Measurements from ENCODE around the gene MAP1B.

MAP1B gene

GRCh38 chr5:72093217-72093616, 14.1 kb upstream of the MAP1B start:
- no peak overlapping the region for H3K4me3 ChIP-seq (ENCODE audit: low read length)
- no peak for DNase-seq (ENCODE audit: low read depth, low spot score)

DNA sequence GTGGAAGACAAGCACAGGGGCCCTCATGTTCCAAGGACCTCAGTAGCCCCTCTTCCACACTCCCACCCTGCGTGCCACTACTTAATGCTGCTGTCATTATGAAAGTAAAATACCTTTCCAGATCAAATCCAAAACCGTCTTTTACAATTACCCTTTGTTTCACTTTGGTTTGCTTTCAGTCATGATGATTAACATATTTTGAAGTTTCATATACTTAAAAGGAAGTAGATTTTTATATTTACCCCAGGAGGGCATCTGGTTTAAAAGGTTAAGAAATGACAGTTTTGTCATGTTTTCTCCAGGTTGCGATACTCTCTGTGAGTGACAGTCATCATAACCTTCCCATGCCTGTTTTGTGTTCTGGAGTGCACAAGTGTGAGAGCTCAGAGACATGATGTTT, 13.5 kb upstream of the MAP1B start:
- no peak overlapping the region for H3K4me3 ChIP-seq (ENCODE audit: low read length)
- no peak for DNase-seq (ENCODE audit: low read depth, low spot score)

- no peak overlapping the region for H3K4me3 ChIP-seq (ENCODE audit: low read length)
- no peak for DNase-seq (ENCODE audit: low read depth, low spot score)
These were observed 10.6 kb upstream of the MAP1B start for GRCh38 chr5:72096602-72097188.

GRCh38 chr5:72101828-72102227, 5.4 kb upstream of the MAP1B start:
- no peak for DNase-seq (ENCODE audit: low read depth, low spot score)
- H3K4me3 ChIP-seq (ENCODE audit: low read length) = no peak overlapping the region

DNA sequence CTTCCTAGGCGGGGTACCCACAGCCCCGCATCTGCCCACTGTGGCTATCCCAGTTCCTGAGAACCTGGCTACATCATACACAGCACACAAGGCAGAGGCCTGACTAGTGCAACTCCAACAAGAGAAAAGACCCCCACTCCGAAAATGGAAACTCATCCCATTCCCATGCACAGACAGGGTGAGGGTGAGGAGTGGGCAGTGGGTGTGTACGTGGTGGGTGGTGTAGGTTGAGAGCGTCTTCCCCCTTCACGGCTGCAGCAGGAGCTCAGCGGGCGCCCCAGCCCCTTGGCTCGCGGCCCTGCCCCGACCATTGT, 501 bp upstream of the MAP1B start:
- no peak for DNase-seq (ENCODE audit: low read depth, low spot score)
- no peak overlapping the region for H3K4me3 ChIP-seq (ENCODE audit: low read length)

- peak overlapping the region; percentile 46 for H3K4me3 ChIP-seq (ENCODE audit: low read length)
- DNase-seq (ENCODE audit: low read depth, low spot score) = peak; percentile 17
These were observed 576 bp downstream of the MAP1B start for GRCh38 chr5:72107901-72108201.

- DNase-seq (ENCODE audit: low read depth, low spot score) = peak; percentile 25
- H3K4me3 ChIP-seq (ENCODE audit: low read length) = peak overlapping the region; percentile 46
These were observed 1.2 kb downstream of the MAP1B start for GRCh38 chr5:72108202-72109061.

DNA sequence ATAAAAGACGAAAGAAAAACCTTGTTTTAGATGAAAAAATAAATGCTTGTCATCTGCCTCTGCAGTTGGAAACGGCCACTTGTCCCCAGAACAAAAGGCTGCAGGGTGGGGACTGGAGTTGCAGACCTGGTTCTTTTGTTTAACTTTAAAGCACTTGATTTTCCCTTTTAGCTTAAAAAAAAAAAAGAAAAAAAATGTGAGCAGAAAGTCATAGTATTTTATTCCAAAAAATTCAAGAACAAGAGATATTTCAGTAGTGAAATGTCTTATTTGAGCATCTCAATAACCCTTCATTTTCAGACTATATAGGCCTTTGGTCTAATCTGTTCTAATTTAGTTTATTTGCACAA, 1.8 kb downstream of the MAP1B start:
- H3K4me3 ChIP-seq (ENCODE audit: low read length) = peak overlapping the region; percentile 46
- no peak for DNase-seq (ENCODE audit: low read depth, low spot score)

DNA sequence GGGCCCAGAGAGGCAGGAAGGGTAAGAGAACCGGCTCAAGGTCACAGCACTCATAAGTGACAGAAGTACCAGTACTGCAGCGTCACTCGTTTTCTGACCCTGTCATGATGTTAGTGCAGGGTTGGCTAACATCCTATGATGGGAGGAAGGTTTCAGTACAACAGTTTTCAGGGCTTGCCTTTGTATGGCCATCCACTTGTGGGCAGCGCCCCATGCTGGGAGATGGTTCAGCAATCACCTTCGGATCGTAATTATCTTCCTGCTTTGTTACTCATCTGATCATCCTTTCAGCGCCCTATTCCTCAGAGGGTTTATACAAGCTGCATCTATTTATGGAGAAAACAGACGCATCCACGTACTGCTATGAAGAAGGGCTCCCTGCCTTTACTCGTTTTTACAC, 2.4 kb downstream of the MAP1B start:
- no peak overlapping the region for H3K4me3 ChIP-seq (ENCODE audit: low read length)
- DNase-seq (ENCODE audit: low read depth, low spot score) = no peak

DNA sequence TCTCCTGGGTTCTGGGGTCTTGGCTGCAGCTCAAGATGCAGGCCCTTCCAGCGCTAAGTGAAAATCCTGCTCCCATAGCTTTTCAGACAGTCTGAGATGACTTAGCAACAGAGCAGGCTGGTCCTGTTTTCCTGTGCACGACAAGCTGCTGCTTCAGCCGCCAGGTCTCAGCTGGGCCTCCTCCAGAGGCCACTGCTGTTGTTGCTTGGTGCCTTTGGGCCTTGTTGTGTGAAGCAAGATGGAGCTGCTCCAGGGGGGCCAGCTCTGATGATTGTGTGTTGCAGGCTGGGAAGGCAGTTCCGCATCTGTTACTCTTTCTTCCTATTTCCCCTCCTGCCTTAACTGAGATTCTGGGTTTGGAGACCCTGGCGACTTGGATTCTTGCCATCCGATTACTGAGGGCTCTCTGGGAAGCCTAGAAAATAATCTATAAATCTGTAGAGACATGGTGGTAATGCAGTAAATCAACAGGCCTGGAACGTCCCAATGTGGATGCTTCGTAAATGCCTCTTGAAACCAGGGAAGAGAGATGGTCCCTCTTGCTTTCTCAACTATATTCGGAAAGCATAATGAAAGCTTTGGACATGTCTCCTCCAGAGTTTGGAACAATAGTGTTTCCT, 3.2 kb downstream of the MAP1B start:
- no peak for DNase-seq (ENCODE audit: low read depth, low spot score)
- H3K4me3 ChIP-seq (ENCODE audit: low read length) = no peak overlapping the region

DNA sequence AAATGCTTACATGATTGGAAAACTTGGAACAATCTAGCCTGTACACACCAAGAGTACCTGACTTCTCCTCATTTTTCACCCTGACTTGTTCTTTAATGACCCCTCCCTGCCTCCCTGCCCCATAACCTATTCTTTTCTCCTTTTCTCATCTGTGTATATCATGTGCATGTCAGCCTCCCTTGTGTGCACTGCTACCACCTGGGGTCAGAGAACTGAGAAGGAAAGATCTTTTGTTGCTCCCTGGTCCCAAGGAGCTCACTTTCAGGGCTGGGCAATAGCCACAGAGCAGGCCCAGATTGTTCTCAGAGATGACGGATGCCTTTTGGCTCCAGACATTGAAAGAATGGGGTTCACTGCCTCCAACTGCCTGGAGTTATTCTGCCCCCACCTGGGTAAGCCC, 5.1 kb downstream of the MAP1B start:
- DNase-seq (ENCODE audit: low read depth, low spot score) = no peak
- H3K4me3 ChIP-seq (ENCODE audit: low read length) = no peak overlapping the region

DNA sequence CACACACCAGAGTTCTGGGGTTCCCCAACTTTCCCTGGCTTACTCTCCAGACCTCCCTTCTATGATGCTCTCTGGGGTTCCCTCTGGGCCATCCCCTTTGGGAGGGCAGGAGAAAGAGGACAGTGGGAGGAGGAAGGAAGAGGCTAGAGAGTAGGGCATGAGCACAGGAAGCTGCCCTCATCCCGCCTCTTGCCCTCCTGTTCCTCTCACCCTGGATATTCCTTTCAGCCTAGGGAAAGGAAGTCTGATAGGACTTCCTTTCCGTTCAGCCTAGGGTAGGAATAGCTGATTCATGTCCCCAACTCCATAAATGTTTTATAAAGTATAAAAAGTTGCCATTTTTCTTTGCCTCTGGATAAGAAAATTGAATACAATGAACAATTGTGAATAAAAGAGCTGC, 7.4 kb downstream of the MAP1B start:
- no peak overlapping the region for H3K4me3 ChIP-seq (ENCODE audit: low read length)
- no peak for DNase-seq (ENCODE audit: low read depth, low spot score)

DNA sequence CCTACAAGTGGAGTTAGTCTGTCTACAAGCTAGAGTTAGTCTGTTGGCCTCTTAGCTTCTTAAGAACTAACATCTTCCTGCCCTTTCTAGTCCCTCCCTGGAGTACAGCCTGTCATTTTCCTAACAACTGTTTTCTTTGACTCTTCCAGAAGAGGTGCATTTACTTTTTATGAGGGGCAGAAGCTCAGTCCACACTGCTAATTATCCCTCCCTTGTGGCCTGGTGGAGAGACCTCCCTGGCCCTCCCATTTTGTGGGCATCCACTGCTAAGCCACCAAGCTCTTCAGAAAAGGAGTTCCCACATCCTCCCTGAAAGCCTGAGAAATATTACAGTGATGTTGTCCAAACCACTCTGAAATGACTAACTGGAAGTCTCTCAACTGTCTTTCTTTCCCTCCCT, 8.0 kb downstream of the MAP1B start:
- DNase-seq (ENCODE audit: low read depth, low spot score) = no peak
- H3K4me3 ChIP-seq (ENCODE audit: low read length) = no peak overlapping the region

DNA sequence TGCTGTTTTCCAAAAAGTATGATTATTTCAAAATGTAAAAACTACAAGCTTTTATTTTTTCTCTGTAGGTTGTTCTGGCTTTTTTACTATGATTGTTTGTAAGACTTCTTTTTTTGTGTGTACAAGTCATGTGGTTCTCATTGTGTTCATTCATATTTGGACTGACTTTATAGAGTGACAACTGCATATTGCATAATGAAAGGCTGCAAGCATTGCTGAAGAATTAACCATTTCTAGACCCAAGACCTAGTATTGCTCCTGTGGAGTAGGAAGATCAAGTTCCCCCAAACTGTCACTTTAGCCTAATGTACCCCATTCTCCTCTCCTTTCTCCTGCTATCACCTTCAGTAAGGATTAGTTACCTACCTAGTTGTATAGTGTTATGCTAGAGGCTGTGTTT, 10.0 kb downstream of the MAP1B start:
- DNase-seq (ENCODE audit: low read depth, low spot score) = no peak
- no peak overlapping the region for H3K4me3 ChIP-seq (ENCODE audit: low read length)

DNA sequence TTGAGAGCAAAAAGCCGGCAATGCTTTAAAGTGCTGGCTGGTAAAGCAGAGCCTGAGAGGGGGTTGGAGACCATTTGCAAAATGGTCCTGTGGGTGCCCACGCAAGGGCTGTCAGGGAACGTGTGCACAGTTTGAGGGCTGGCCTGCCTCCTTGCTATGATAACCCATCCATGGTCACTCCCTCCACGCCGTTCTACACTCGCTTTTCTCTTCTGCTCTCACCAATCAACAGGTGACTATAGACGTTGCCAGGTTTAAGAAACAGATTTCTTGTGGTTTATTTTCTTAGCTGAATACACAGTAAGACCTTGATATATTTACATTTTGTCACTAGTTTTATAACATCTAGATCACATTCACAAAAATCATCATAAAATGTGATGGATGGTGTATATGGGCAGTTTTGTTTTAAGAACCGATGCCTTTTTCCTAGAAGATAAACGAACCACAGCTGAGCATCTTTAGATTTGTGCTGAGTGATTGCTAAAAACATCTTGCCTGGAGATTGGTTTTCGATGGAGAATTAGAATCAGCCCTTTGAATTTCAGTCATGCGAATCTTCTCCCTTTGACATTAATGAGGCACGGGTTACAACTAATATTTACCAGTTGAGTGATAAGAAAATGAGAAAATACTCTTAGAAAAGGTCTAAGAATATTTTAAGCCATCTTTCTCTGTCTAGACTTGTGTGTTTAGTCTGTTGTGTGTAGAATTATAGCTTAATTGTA, 13.9 kb downstream of the MAP1B start:
- DNase-seq (ENCODE audit: low read depth, low spot score) = no peak

DNA sequence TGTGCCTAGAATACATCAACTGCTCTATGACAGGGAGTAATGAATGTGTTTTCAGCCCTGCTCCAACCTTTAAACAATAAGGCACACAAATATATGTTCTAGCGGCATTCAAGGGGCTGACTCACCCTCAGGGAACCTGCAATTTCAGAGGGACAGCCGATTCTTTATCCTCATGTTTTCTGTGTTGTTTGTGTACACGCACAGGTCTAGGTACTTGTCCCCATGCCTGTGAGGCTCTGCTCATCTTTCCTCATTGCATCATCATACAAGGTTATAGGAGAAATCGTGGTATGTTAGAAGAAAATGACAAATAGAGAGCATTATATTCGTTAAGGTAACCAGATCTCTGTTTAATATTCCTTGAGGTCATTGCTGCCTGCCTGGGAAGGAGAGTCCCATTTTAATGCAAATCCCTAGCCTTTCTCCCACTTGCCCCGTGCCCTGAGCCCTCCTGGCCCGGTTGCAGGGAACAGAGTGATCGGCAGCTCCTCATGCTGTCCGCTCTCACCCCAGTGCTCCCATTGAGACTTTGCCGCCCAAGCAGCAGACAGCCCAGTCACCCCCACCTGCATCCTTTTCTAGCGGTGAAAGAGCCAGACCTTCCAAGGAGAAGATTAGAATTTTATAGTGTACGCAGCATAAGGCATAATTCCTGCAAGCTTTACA, 14.6 kb downstream of the MAP1B start:
- no peak overlapping the region for H3K4me3 ChIP-seq (ENCODE audit: low read length)
- DNase-seq (ENCODE audit: low read depth, low spot score) = no peak

More for the DNA sequence above, 13.9 kb downstream of the MAP1B start:
- no peak overlapping the region for H3K4me3 ChIP-seq (ENCODE audit: low read length)

GRCh38 chr5:72122602-72123001, 15.3 kb downstream of the MAP1B start:
- H3K4me3 ChIP-seq (ENCODE audit: low read length) = no peak overlapping the region
- no peak for DNase-seq (ENCODE audit: low read depth, low spot score)

GRCh38 chr5:72123764-72124376, 16.6 kb downstream of the MAP1B start:
- H3K4me3 ChIP-seq (ENCODE audit: low read length) = no peak overlapping the region

DNA sequence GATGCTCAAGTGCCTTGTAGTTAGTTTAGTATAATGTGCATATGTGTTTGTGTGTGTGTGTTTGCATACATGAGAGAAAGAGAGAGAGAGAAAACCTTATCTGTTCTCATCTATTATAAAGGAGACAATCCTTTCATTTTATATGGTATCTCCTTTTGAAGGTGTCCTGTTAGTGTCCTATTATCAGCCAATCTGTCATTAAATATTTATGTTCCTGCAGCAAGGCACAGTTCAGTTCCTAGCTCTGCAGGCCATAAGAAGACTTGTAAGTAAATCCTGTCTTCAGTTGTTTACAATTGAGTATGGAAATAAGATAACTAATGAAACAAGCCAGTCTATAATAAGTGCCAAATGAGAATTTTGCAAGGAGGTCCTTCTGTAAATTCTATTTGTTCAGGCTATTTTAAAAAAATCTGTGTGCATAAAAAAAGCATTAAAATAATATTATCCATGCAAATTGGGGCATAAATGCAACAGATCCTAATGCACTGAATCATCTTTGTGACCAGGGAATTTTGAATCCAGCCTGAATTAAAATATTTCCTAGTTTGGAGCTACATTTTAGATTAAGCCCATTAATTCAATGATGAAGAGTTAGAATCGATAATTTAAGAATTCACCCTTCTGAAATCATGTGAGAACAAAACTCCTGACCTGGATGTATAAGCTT, 18.1 kb downstream of the MAP1B start:
- no peak for DNase-seq (ENCODE audit: low read depth, low spot score)
- no peak overlapping the region for H3K4me3 ChIP-seq (ENCODE audit: low read length)

More at GRCh38 chr5:72123764-72124376, 16.6 kb downstream of the MAP1B start:
- no peak for DNase-seq (ENCODE audit: low read depth, low spot score)

Data from Jurkat, Clone E6-1 (cell line).